Measurements from ENCODE around the gene PITRM1.

GRCh38 chr10:3131098-3131497 is 41.5 kb downstream of the PITRM1 start:
- TF ChIP-seq CTCF (IDR thresholded peaks at IDR 0.05) = no peak
- TF ChIP-seq REST (IDR thresholded peaks at IDR 0.05; ENCODE audit: low read depth, low read length) = no peak
- no peak for TF ChIP-seq POLR2AphosphoS5 (IDR thresholded peaks at IDR 0.05; ENCODE audit: low read depth, low read length)
- no peak for TF ChIP-seq SMC3 (IDR thresholded peaks at IDR 0.05; ENCODE audit: low read depth, low read length)
- TF ChIP-seq TAF1 (IDR thresholded peaks at IDR 0.05; ENCODE audit: borderline replicate concordance, low read depth, low read length) = no peak
- no peak for TF ChIP-seq EP300 (IDR thresholded peaks at IDR 0.05; ENCODE audit: borderline replicate concordance in 1 of 2, low read depth in 1 of 2, low read length in 1 of 2)
- no peak for TF ChIP-seq CHD2 (IDR thresholded peaks at IDR 0.05; ENCODE audit: low read length, partially characterized antibody)
- TF ChIP-seq RAD21 (IDR thresholded peaks at IDR 0.05; ENCODE audit: low read length) = no peak
